HepG2 (cell line): ENCODE results near the gene CHRNA5.

Experiments
- BHLHE40 ChIP-seq: IDR thresholded peaks from 2 replicates; pipeline ENCODE4 v1.6.1; 2011; ENCODE audit warnings: low read length, improper control_type of control experiment
- CHD4 ChIP-seq: fragments of 200-600 bp; sonication (generic); IDR thresholded peaks from 2 replicates; pipeline ENCODE4 v1.7.0; 2017; ENCODE audit warnings: mild to moderate bottlenecking, low read length, borderline replicate concordance
- HOXA7 ChIP-seq: sonication (generic); formaldehyde crosslinking; IDR thresholded peaks from 2 replicates; pipeline ENCODE4 v1.8.1; 2022; ENCODE audit warnings: mild to moderate bottlenecking, missing genetic modification reagents, moderate library complexity
- SRF ChIP-seq: IDR thresholded peaks from 2 replicates; pipeline ENCODE4 v1.6.1; 2011; ENCODE audit warnings: mild to moderate bottlenecking, low read depth, low read length, moderate library complexity
- TOPORS ChIP-seq: sonication (generic); formaldehyde crosslinking; IDR thresholded peaks from 2 replicates; pipeline ENCODE4 v1.8.0; 2023; ENCODE audit warnings: mild to moderate bottlenecking, missing genetic modification reagents
- ZKSCAN8 ChIP-seq: IDR thresholded peaks from 2 replicates; pipeline ENCODE4 v1.6.1; 2016; ENCODE audit warnings: borderline replicate concordance, missing genetic modification reagents, missing compliant biosample characterization
- TF ChIP-seq, protein P1 (sequence below): sonication (generic); formaldehyde crosslinking; IDR thresholded peaks from 2 replicates; pipeline ENCODE4 v1.5.0; 2020; ENCODE audit warnings: mild to moderate bottlenecking, missing genetic modification reagents, moderate library complexity

DNA sequence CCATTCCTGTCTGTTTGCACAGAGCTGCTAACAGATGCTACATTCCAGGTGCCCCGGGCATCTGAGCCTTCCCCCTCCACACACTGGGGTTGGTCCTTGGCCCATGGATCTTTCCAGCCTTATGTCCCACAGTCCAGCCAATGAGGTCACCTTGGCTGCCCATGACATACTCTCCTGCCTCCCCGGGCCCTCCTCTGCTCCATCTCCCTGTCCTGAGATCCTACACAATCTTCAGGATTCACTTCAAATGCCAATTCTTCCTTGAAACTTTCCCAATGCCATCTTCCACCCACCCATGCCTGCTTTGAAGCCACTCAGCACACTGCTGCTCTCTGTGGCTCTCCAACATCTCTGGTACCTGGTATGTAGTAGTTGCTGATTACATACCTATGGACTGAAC, 51.2 kb downstream of the CHRNA5 start:
- TF ChIP-seq BHLHE40: no peak
- TF ChIP-seq TOPORS: no peak
- TF ChIP-seq CHD4: no peak
- TF ChIP-seq, protein P1, sequence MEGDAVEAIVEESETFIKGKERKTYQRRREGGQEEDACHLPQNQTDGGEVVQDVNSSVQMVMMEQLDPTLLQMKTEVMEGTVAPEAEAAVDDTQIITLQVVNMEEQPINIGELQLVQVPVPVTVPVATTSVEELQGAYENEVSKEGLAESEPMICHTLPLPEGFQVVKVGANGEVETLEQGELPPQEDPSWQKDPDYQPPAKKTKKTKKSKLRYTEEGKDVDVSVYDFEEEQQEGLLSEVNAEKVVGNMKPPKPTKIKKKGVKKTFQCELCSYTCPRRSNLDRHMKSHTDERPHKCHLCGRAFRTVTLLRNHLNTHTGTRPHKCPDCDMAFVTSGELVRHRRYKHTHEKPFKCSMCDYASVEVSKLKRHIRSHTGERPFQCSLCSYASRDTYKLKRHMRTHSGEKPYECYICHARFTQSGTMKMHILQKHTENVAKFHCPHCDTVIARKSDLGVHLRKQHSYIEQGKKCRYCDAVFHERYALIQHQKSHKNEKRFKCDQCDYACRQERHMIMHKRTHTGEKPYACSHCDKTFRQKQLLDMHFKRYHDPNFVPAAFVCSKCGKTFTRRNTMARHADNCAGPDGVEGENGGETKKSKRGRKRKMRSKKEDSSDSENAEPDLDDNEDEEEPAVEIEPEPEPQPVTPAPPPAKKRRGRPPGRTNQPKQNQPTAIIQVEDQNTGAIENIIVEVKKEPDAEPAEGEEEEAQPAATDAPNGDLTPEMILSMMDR (CRISPR knock-in tag): no peak
- TF ChIP-seq ZKSCAN8 (CRISPR knock-in tag): no peak
- TF ChIP-seq HOXA7 (CRISPR knock-in tag): no peak
- TF ChIP-seq SRF: no peak
